NCI-H146 treated with DMSO at 0.1 percent for 48 hours (cell line): ENCODE results near the gene GLI3.

ENCODE experiments used
- DNase-seq: peaks from one replicate; lab custom pipeline; 2025; ENCODE audit not compliant: unreplicated experiment; lab: John Stamatoyannopoulos, UW

The GLI3 gene

GRCh38 chr7:42176724-42177101, 60.3 kb downstream of the GLI3 start:
- DNase-seq = no peak

GRCh38 chr7:42175834-42176723, 60.9 kb downstream of the GLI3 start:
- no peak for DNase-seq

GRCh38 chr7:42174391-42174912, 62.6 kb downstream of the GLI3 start:
- DNase-seq = no peak

GRCh38 chr7:42170724-42171123, 66.3 kb downstream of the GLI3 start:
- DNase-seq = no peak

GRCh38 chr7:42168512-42168911, 68.5 kb downstream of the GLI3 start:
- DNase-seq = no peak

GRCh38 chr7:42167631-42168236, 69.3 kb downstream of the GLI3 start:
- no peak for DNase-seq

GRCh38 chr7:42167206-42167605, 69.8 kb downstream of the GLI3 start:
- DNase-seq = no peak

GRCh38 chr7:42164881-42165428, 72.1 kb downstream of the GLI3 start:
- no peak for DNase-seq

- DNase-seq = no peak
Observed at GRCh38 chr7:42162560-42163325, 74.3 kb downstream of the GLI3 start.

- DNase-seq = no peak
Observed at GRCh38 chr7:42161719-42162118, 75.3 kb downstream of the GLI3 start.

GRCh38 chr7:42161110-42161509, 75.9 kb downstream of the GLI3 start:
- no peak for DNase-seq

- DNase-seq = no peak
Observed at GRCh38 chr7:42159130-42159529, 77.9 kb downstream of the GLI3 start.

GRCh38 chr7:42156967-42157721, 79.9 kb downstream of the GLI3 start:
- DNase-seq = no peak

- no peak for DNase-seq
Observed at GRCh38 chr7:42156291-42156865, 80.6 kb downstream of the GLI3 start.

GRCh38 chr7:42155584-42156290, 81.3 kb downstream of the GLI3 start:
- DNase-seq = no peak

- DNase-seq = no peak
Observed at GRCh38 chr7:42154173-42154572, 82.8 kb downstream of the GLI3 start.

- no peak for DNase-seq
Observed at GRCh38 chr7:42152329-42153205, 84.4 kb downstream of the GLI3 start.

GRCh38 chr7:42151309-42151708, 85.7 kb downstream of the GLI3 start:
- DNase-seq = no peak

GRCh38 chr7:42145539-42145938, 91.5 kb downstream of the GLI3 start:
- no peak for DNase-seq
